SIG-M5 treated with dmso at 0.1 percent for 504 hours (cell line): ENCODE results near the gene TRH.
"Not testable (repeated sequence)": the region's sequence is repeated elsewhere in the genome, so short reads cannot be mapped to it uniquely, and the experiment has no call there.

Experiments
- DNase-seq: peaks from one replicate; lab custom pipeline; 2025; ENCODE audit not compliant: unreplicated experiment; lab: John Stamatoyannopoulos, UW

Gene TRH

GRCh38 chr3:130002666-130003598 lies 28.4 kb downstream of the TRH start:
- DNase-seq: not testable (repeated sequence)

- no peak for DNase-seq
Measured at GRCh38 chr3:130010556-130010955, 36.0 kb downstream of the TRH start.

DNA sequence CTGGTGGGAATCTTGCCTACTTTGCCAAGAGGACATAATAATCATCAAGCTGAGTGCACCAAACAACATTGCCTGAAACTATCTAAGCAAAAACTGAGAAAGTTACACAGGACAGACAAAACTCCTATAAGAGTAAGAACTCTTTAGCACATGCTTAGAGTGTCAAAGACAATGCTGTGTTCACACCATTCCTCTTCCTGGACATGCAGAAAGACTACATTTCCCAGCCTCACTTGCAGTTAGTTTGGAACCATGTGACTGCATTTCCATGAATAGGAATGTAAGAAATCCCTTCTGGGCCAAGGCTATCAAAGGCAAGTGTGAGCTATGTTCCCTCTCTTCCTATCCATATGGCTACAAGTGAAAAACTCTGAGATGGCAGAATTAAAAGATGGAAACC lies 37.6 kb downstream of the TRH start:
- not testable (repeated sequence) for DNase-seq

GRCh38 chr3:130013246-130013645 lies 38.7 kb downstream of the TRH start:
- not testable (repeated sequence) for DNase-seq

DNA sequence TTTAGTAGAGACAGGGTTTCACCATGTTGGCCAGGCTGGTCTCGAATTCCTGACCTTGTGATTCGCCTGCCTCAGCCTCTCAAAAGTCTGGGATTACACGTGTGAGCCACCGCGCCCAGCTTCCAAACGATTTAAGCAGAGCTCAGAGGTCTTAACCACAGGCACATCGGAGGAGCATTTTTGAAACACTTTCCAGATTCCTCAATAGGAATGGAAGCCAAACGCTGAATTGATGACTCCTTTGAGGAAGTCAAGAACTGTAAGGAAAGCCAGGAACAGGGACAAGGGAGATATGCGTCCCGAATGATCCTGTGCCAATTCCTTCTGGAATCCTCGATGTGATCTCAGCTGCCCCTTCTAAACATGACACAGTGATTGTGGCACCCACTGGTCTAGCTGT lies 40.0 kb downstream of the TRH start:
- DNase-seq: no peak

GRCh38 chr3:130017661-130018060 lies 43.1 kb downstream of the TRH start:
- not testable (repeated sequence) for DNase-seq

GRCh38 chr3:130026146-130026829 lies 51.8 kb downstream of the TRH start:
- not testable (repeated sequence) for DNase-seq

- DNase-seq: not testable (repeated sequence)
Measured at GRCh38 chr3:130027437-130027836, 52.9 kb downstream of the TRH start.
